Glutamatergic neuron (in vitro differentiated cells): ENCODE data around the gene KCNK16. TPM values are rescaled to one million over a fixed set of nuclear protein-coding genes. Genes with fewer than 3 reads are reported as not detected.

Source experiments
- DNase-seq: peaks from one replicate; pipeline ENCODE4 v3.0.0; 2022
- H3K27ac Mint-ChIP-seq: one replicate; pipeline ENCODE4 v1.8.0; 2020; ENCODE audit warnings: mild to moderate bottlenecking, mixed read lengths, inconsistent platforms; ENCODE audit not compliant: unreplicated experiment
- H3K27me3 Mint-ChIP-seq: one replicate; pipeline ENCODE4 v1.8.0; 2020; ENCODE audit warnings: mild to moderate bottlenecking, moderate library complexity, mixed read lengths, inconsistent platforms; ENCODE audit not compliant: unreplicated experiment
- H3K36me3 Mint-ChIP-seq: one replicate; pipeline ENCODE4 v1.8.0; 2020; ENCODE audit warnings: mild to moderate bottlenecking, mixed read lengths, inconsistent platforms; ENCODE audit not compliant: unreplicated experiment
- H3K4me1 Mint-ChIP-seq: one replicate; pipeline ENCODE4 v1.8.0; 2020; ENCODE audit warnings: mild to moderate bottlenecking, low read depth, mixed read lengths, inconsistent platforms; ENCODE audit not compliant: unreplicated experiment
- H3K4me3 Mint-ChIP-seq: one replicate; pipeline ENCODE4 v1.8.0; 2020; ENCODE audit warnings: mild to moderate bottlenecking, mixed read lengths, inconsistent platforms; ENCODE audit not compliant: unreplicated experiment
- H3K9me3 Mint-ChIP-seq: one replicate; pipeline ENCODE4 v1.8.0; 2020; ENCODE audit warnings: mild to moderate bottlenecking, moderate library complexity, mixed read lengths, inconsistent platforms; ENCODE audit not compliant: unreplicated experiment
- CTCF ChIP-seq: fragments of 200-600 bp; sonication (generic); IDR thresholded peaks from one replicate; pipeline ENCODE4 v1.5.0; 2021; ENCODE audit not compliant: partially characterized antibody, unreplicated experiment
- total RNA-seq: library from RNA; stranded (reverse); fragmentation: NEBNext Ultra II Directional; extraction: Animal tissue kit (Norgen Biotek cat#: 25700); gene quantifications from one replicate; pipeline ENCODE4 v1.2.1, GENCODE V29; 2021; ENCODE audit not compliant: unreplicated experiment

Gene KCNK16
- total RNA-seq, 1 donor from 2014 or later: not detected

- Mint-ChIP-seq H3K9me3 (peaks cover 9% of the 10 kb centered on the region), H3K27ac (no peak within 1 kb of the TSS), H3K36me3 (peaks cover 7% of the 10 kb centered on the region), H3K27me3 (peaks cover 26% of the 10 kb centered on the region), H3K4me3 (peak within 1 kb of the TSS; percentile 38), H3K4me1 (no peaks in the 10 kb centered on the region)
- TF ChIP-seq CTCF: no peak
- DNase-seq: peak; percentile 35
These were observed 8.2 kb downstream of the KCNK16 start, which contains the start of gene KCNK17 for GRCh38 chr6:39314273-39314795. Gene KCNK17, minus strand, starts transcription at chr6:39314419. Its CDS starts 99 bp downstream, at chr6:39314320.

GRCh38 chr6:39313526-39314272 is 8.8 kb downstream of the KCNK16 start:
- TF ChIP-seq CTCF: no peak
- no peaks in the 10 kb centered on the region for H3K4me1 Mint-ChIP-seq
- peak overlapping the region; percentile 38 for H3K4me3 Mint-ChIP-seq
- peaks cover 23% of the 10 kb centered on the region for H3K27me3 Mint-ChIP-seq
- no peak overlapping the region for H3K27ac Mint-ChIP-seq
- H3K9me3 Mint-ChIP-seq: peaks cover 9% of the 10 kb centered on the region
- H3K36me3 Mint-ChIP-seq: peaks cover 7% of the 10 kb centered on the region
- DNase-seq: no peak

GRCh38 chr6:39312912-39313525 is 9.5 kb downstream of the KCNK16 start:
- H3K36me3 Mint-ChIP-seq: peaks cover 3% of the 10 kb centered on the region
- H3K9me3 Mint-ChIP-seq: peaks cover 7% of the 10 kb centered on the region
- H3K27ac Mint-ChIP-seq: no peak overlapping the region
- DNase-seq: no peak
- no peaks in the 10 kb centered on the region for H3K4me1 Mint-ChIP-seq
- no peak overlapping the region for H3K4me3 Mint-ChIP-seq
- peaks cover 19% of the 10 kb centered on the region for H3K27me3 Mint-ChIP-seq
- TF ChIP-seq CTCF: no peak

GRCh38 chr6:39310542-39310941 is 12.0 kb downstream of the KCNK16 start:
- no peak for DNase-seq
- H3K27ac Mint-ChIP-seq: no peak overlapping the region
- peaks cover 21% of the 10 kb centered on the region for H3K27me3 Mint-ChIP-seq
- no peak overlapping the region for H3K4me3 Mint-ChIP-seq
- TF ChIP-seq CTCF: no peak
- H3K36me3 Mint-ChIP-seq: no peaks in the 10 kb centered on the region
- no peaks in the 10 kb centered on the region for H3K4me1 Mint-ChIP-seq
- H3K9me3 Mint-ChIP-seq: peaks cover 5% of the 10 kb centered on the region
